Omental fat pad (tissue), 4 donors: ENCODE data around the gene MAP2K7. TPM values are rescaled to one million over a fixed set of nuclear protein-coding genes. Genes with fewer than 3 reads are reported as not detected.

Experiments
- ATAC-seq: fragments of 150-250 bp; one replicate; pipeline ENCODE4 v1.9.1; 2016; ENCODE audit warnings: mild to moderate bottlenecking, moderate library complexity; ENCODE audit not compliant: low FRiP score
- DNase-seq: peaks from one replicate; pipeline ENCODE4 v3.0.0-alpha.2; 2019; ENCODE audit warnings: low spot score
- CTCF ChIP-seq, 3 donors: fragments of 450-650 bp; IDR thresholded peaks; one replicate each; pipeline ENCODE4 v1.5.1; 2016 to 2017; ENCODE audit warnings: antibody characterized with exemption in 3 of 3, mild to moderate bottlenecking in 3 of 3, moderate library complexity in 2 of 3
- total RNA-seq, 4 donors: library from RNA; depleted of rRNA; stranded (reverse); fragments of >200 nt; gene quantifications; one replicate each; pipeline ENCODE4 v1.1.0, GENCODE V29; 2016

MAP2K7 gene
- total RNA-seq, 4 donors from 2014 or later, result 12.9 to 13.7 (median 13.6) TPM

- no peak for TF ChIP-seq CTCF (IDR thresholded peaks at IDR 0.05)
- ATAC-seq (peak; percentile 5), DNase-seq (no peak)
Observed at GRCh38 chr19:7904074-7905020, 670 bp downstream of the MAP2K7 start.

GRCh38 chr19:7905268-7905667, 1.6 kb downstream of the MAP2K7 start:
- TF ChIP-seq CTCF (IDR thresholded peaks at IDR 0.05), result no peak
- ATAC-seq, result no peak
- no peak for DNase-seq

DNA sequence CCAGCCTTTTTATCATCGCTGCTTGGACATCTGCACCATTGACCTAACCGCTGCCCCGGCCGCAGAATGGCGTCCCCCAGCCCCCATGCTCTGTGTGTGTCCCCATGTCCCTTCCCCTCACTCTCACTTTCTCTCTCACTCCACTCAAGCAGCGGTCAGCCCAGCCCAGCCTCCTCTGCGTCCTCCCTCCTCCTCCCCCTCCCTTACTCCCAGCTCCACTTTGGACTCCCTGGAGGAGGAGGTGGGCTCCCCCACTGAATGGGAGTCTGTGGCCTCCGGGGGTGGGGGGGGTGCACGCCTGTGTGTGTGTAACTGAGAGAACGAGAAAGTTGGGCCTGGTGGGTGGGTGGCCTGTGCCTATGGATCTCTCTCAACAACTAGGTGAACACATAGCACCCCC, 2.2 kb downstream of the MAP2K7 start:
- DNase-seq, result no peak
- no peak for ATAC-seq
- TF ChIP-seq CTCF (IDR thresholded peaks at IDR 0.05), result no peak

- ATAC-seq, result no peak
- no peak for TF ChIP-seq CTCF (IDR thresholded peaks at IDR 0.05)
- DNase-seq, result no peak
Observed at GRCh38 chr19:7907122-7907521, 3.4 kb downstream of the MAP2K7 start.

DNA sequence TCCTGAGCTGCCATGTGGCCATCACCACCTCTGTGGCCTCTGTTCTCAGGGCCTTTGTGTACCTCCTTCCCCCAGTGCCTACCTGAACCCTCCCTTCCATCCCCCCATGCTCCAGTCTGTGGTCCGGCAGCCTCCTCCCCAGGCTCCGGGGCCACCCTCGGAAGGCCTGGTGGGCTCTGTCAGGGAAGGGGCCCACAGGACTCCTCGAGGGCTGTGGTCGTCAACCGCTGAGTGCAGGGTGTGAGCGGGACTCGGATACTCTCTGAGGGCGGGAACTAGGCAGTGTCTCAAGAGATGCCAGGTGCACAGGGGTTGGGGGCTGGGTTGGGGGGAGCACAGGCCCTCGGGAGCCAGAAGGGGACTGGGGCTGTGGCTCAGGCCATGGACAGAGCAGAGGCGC, 3.9 kb downstream of the MAP2K7 start:
- DNase-seq (no peak), ATAC-seq (no peak)
- TF ChIP-seq CTCF (IDR thresholded peaks at IDR 0.05), result no peak

- ATAC-seq (no peak), DNase-seq (no peak)
- TF ChIP-seq CTCF (IDR thresholded peaks at IDR 0.05), result no peak
Observed at GRCh38 chr19:7908078-7908699, 4.5 kb downstream of the MAP2K7 start.
